ENCODE data around the gene RECQL.

DNA sequence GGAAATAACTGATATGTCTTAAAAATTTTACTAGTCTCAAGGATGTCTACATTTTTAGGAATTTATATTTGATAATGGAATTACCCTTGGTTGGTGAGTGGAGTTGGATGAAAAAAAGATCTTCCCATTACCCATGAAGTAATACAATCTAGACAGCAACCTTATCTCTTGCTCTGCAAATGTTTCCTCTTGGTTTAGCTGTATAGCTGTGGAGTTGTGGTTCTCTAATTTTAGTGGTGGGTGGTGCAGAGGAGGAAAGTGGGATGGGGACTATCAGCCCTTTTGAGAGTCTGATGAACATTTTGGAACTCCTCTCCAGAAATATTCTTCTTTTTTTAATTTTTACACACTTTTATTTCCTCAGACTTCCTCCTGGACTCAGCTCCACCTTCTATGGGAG is 41.7 kb upstream of the RECQL start:
- TF ChIP-seq, protein P1, sequence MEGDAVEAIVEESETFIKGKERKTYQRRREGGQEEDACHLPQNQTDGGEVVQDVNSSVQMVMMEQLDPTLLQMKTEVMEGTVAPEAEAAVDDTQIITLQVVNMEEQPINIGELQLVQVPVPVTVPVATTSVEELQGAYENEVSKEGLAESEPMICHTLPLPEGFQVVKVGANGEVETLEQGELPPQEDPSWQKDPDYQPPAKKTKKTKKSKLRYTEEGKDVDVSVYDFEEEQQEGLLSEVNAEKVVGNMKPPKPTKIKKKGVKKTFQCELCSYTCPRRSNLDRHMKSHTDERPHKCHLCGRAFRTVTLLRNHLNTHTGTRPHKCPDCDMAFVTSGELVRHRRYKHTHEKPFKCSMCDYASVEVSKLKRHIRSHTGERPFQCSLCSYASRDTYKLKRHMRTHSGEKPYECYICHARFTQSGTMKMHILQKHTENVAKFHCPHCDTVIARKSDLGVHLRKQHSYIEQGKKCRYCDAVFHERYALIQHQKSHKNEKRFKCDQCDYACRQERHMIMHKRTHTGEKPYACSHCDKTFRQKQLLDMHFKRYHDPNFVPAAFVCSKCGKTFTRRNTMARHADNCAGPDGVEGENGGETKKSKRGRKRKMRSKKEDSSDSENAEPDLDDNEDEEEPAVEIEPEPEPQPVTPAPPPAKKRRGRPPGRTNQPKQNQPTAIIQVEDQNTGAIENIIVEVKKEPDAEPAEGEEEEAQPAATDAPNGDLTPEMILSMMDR (IDR thresholded peaks at IDR 0.05): no peak
- no peak for TF ChIP-seq EP300 (IDR thresholded peaks at IDR 0.05)
- TF ChIP-seq POLR2A (IDR thresholded peaks at IDR 0.05; ENCODE audit: low read depth): no peak
- no peak for TF ChIP-seq POLR2AphosphoS5 (IDR thresholded peaks at IDR 0.05)
